Tibial nerve (tissue), 4 donors: Measurements from ENCODE around the gene ANXA9.

Experiments
- CTCF ChIP-seq, 5 experiments: fragments of 200-600 bp in 3 of 5; fragments of 450-650 bp in 2 of 5; sonication (generic) in 3 of 5; IDR thresholded peaks; one replicate each; pipeline ENCODE4 v1.5.1; 2016 to 2019; ENCODE audit warnings: antibody characterized with exemption in 5 of 5, mild to moderate bottlenecking in 3 of 5, moderate library complexity in 2 of 5
- EP300 ChIP-seq, 2 donors: sonication (generic); formaldehyde crosslinking; IDR thresholded peaks; one replicate each; pipeline ENCODE4 v1.6.1; 2017; ENCODE audit warnings: antibody characterized with exemption in 2 of 2, mild to moderate bottlenecking in 1 of 2
- POLR2A ChIP-seq, 2 donors: fragments of 450-650 bp; IDR thresholded peaks; one replicate each; pipeline ENCODE4 v1.6.1; 2017; ENCODE audit warnings: antibody characterized with exemption in 2 of 2, mild to moderate bottlenecking in 2 of 2, moderate library complexity in 2 of 2

GRCh38 chr1:150999926-151000325, 17.8 kb downstream of the ANXA9 start:
- no peak for TF ChIP-seq CTCF (IDR thresholded peaks at IDR 0.05)
- no peak for TF ChIP-seq POLR2A (IDR thresholded peaks at IDR 0.05)
- TF ChIP-seq EP300 (IDR thresholded peaks at IDR 0.05), result no peak
